ENCODE data around the gene CCDC158.

Gene CCDC158

GRCh38 chr4:76315267-76315918, 105.5 kb downstream of the CCDC158 start:
- FAIRE-seq, result no peak
- DNase-seq (ENCODE audit: extremely low spot score, insufficient read length, low read depth), result no peak

GRCh38 chr4:76313547-76313946, 107.4 kb downstream of the CCDC158 start:
- DNase-seq (ENCODE audit: extremely low spot score, insufficient read length, low read depth) (no peak), FAIRE-seq (no peak)

- FAIRE-seq (no peak), DNase-seq (ENCODE audit: extremely low spot score, insufficient read length, low read depth) (no peak)
These were observed 108.5 kb downstream of the CCDC158 start for GRCh38 chr4:76312457-76312856.

- DNase-seq (ENCODE audit: extremely low spot score, insufficient read length, low read depth) (no peak), FAIRE-seq (no peak)
These were observed 109.0 kb downstream of the CCDC158 start for GRCh38 chr4:76311896-76312331.

GRCh38 chr4:76310683-76311082, 110.3 kb downstream of the CCDC158 start:
- FAIRE-seq (no peak), DNase-seq (ENCODE audit: extremely low spot score, insufficient read length, low read depth) (no peak)

GRCh38 chr4:76309939-76310550, 110.9 kb downstream of the CCDC158 start:
- no peak for FAIRE-seq
- no peak for DNase-seq (ENCODE audit: extremely low spot score, insufficient read length, low read depth)

- DNase-seq (ENCODE audit: extremely low spot score, insufficient read length, low read depth) (no peak), FAIRE-seq (no peak)
These were observed 112.4 kb downstream of the CCDC158 start for GRCh38 chr4:76308548-76308947.

- DNase-seq (ENCODE audit: extremely low spot score, insufficient read length, low read depth), result no peak
These were observed 113.3 kb downstream of the CCDC158 start for GRCh38 chr4:76307660-76308014.

GRCh38 chr4:76306882-76307659, 113.9 kb downstream of the CCDC158 start:
- DNase-seq (ENCODE audit: extremely low spot score, insufficient read length, low read depth) (no peak), FAIRE-seq (no peak)

More at GRCh38 chr4:76307660-76308014, 113.3 kb downstream of the CCDC158 start:
- no peak for FAIRE-seq

GRCh38 chr4:76305971-76306881, 114.7 kb downstream of the CCDC158 start, which contains the start of gene STBD1:
Gene STBD1 (plus strand): TSS chr4:76306733. CDS start chr4:76306770, 37 bp downstream.
- FAIRE-seq (no peak), DNase-seq (ENCODE audit: extremely low spot score, insufficient read length, low read depth) (no peak)

- no peak for DNase-seq (ENCODE audit: extremely low spot score, insufficient read length, low read depth)
- FAIRE-seq, result no peak
These were observed 115.8 kb downstream of the CCDC158 start for GRCh38 chr4:76305033-76305687.

- DNase-seq (ENCODE audit: extremely low spot score, insufficient read length, low read depth), result no peak
These were observed 118.0 kb downstream of the CCDC158 start for GRCh38 chr4:76302826-76303438.

GRCh38 chr4:76301775-76302162, 119.2 kb downstream of the CCDC158 start:
- FAIRE-seq, result no peak
- no peak for DNase-seq (ENCODE audit: extremely low spot score, insufficient read length, low read depth)

More at GRCh38 chr4:76302826-76303438, 118.0 kb downstream of the CCDC158 start:
- FAIRE-seq, result no peak

GRCh38 chr4:76301068-76301774, 119.7 kb downstream of the CCDC158 start:
- DNase-seq (ENCODE audit: extremely low spot score, insufficient read length, low read depth) (peak; percentile 49), FAIRE-seq (peak; percentile 92)

GRCh38 chr4:76300012-76300411, 120.9 kb downstream of the CCDC158 start:
- FAIRE-seq (no peak), DNase-seq (ENCODE audit: extremely low spot score, insufficient read length, low read depth) (no peak)

- FAIRE-seq (no peak), DNase-seq (ENCODE audit: extremely low spot score, insufficient read length, low read depth) (no peak)
These were observed 122.7 kb downstream of the CCDC158 start for GRCh38 chr4:76298227-76298626.

GRCh38 chr4:76296286-76296820, 124.6 kb downstream of the CCDC158 start:
- DNase-seq (ENCODE audit: extremely low spot score, insufficient read length, low read depth), result no peak
- FAIRE-seq, result no peak

- DNase-seq (ENCODE audit: extremely low spot score, insufficient read length, low read depth) (no peak), FAIRE-seq (no peak)
These were observed 127.2 kb downstream of the CCDC158 start for GRCh38 chr4:76293772-76294171.
